GM19035 (cell line): Measurements from ENCODE around the gene DUSP28.
"Not testable (repeated sequence)": the region's sequence is repeated elsewhere in the genome, so short reads cannot be mapped to it uniquely, and the experiment has no call there.

Experiments
- ATAC-seq: cut with Tn5 transposase; IDR thresholded peaks from one replicate; pipeline ENCODE4 v1.9.1; 2021; ENCODE audit not compliant: unreplicated experiment

The DUSP28 gene

GRCh38 chr2:240527153-240527750, 32.9 kb upstream of the DUSP28 start:
- ATAC-seq: no peak

GRCh38 chr2:240528406-240529040, 31.6 kb upstream of the DUSP28 start:
- ATAC-seq: no peak

- ATAC-seq: no peak
These were observed 30.7 kb upstream of the DUSP28 start for GRCh38 chr2:240529344-240529999.

GRCh38 chr2:240530181-240530580, 30.0 kb upstream of the DUSP28 start:
- ATAC-seq: no peak

- ATAC-seq: no peak
These were observed 29.1 kb upstream of the DUSP28 start for GRCh38 chr2:240531038-240531437.

- no peak for ATAC-seq
These were observed 28.0 kb upstream of the DUSP28 start for GRCh38 chr2:240532031-240532775.

GRCh38 chr2:240538031-240538780, 22.0 kb upstream of the DUSP28 start:
- ATAC-seq: no peak

GRCh38 chr2:240539101-240539500, 21.1 kb upstream of the DUSP28 start:
- not testable (repeated sequence) for ATAC-seq

- no peak for ATAC-seq
These were observed 20.3 kb upstream of the DUSP28 start for GRCh38 chr2:240539906-240540305.

GRCh38 chr2:240551288-240551687, 8.9 kb upstream of the DUSP28 start:
- ATAC-seq: no peak

- no peak for ATAC-seq
These were observed 8.3 kb upstream of the DUSP28 start for GRCh38 chr2:240551811-240552210.

GRCh38 chr2:240553956-240554480, 6.1 kb upstream of the DUSP28 start:
- ATAC-seq: no peak

- ATAC-seq: no peak
These were observed 5.2 kb upstream of the DUSP28 start for GRCh38 chr2:240554767-240555493.

- no peak for ATAC-seq
These were observed 4.5 kb upstream of the DUSP28 start for GRCh38 chr2:240555541-240556250.

GRCh38 chr2:240556553-240557100, 3.5 kb upstream of the DUSP28 start:
- ATAC-seq: no peak

GRCh38 chr2:240557101-240557751, 2.9 kb upstream of the DUSP28 start:
- ATAC-seq: no peak

- ATAC-seq: no peak
These were observed 2.3 kb upstream of the DUSP28 start, which contains the start of gene ANKMY1 for GRCh38 chr2:240557808-240558207. Gene ANKMY1, minus strand, starts transcription at chr2:240557988. Its CDS starts 653 bp downstream, at chr2:240557335.

GRCh38 chr2:240558236-240558761, 1.9 kb upstream of the DUSP28 start:
- ATAC-seq: no peak
